ENCODE data around the gene SAMD13. TPM values are rescaled to one million over a fixed set of nuclear protein-coding genes. Genes with fewer than 3 reads are reported as not detected.

The SAMD13 gene
- total and polyA plus RNA-seq, 10 of the 15 experiments (the other 5 are each of a cell fraction or from before 2014, with no cell fraction given) = 0.81 to 1.9 (median 1.2) TPM; not detected in 1

DNA sequence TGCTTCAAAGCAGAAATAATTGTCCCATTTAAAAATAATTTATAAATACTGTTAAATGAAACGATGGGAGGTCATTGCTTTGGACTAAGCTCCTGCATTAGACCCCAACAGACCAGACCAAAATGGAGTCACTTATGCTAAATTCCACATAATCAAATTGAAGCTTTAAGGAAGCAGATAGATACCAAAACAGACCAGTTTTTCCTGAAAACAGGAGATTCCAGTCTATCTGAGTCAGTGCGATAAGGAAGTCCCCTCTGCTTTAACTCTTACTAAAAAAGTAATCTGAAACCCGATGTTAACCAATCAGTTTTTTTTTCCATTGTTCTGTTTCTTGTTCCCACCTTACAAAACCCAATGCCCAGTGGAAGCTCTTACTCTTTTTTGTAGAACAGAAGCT is 80.6 kb downstream of the SAMD13 start (continued):
- no peak for TF ChIP-seq ZBTB11 (CRISPR knock-in tag; IDR thresholded peaks at IDR 0.05)

GRCh38 chr1:84385347-84385746 is 83.8 kb downstream of the SAMD13 start:
- Histone ChIP-seq H4K20me1 (ENCODE audit: control insufficient read depth, insufficient read depth) (no peaks in the 10 kb centered on the region), H3K27me3 (replicated peaks in 1 of 2; ENCODE audit: control insufficient read depth in 2 of 2, insufficient read depth in 2 of 2, low read length in 1 of 2) (no peaks in the 10 kb centered on the region), H3K4me3 (no peak overlapping the region), H3K79me2 (ENCODE audit: control insufficient read depth, insufficient read depth, low read length) (no peaks in the 10 kb centered on the region), H3K4me2 (ENCODE audit: control insufficient read depth, insufficient read depth) (no peak overlapping the region), H3K36me3 (ENCODE audit: control insufficient read depth in 2 of 2, insufficient read depth in 2 of 2, low read length in 1 of 2) (no peaks in the 10 kb centered on the region), H2AFZ (ENCODE audit: control insufficient read depth, low read depth, low read length) (no peak overlapping the region), H3K27ac (ENCODE audit: control insufficient read depth, insufficient read depth) (no peak overlapping the region), H3K9me3 (replicated peaks; ENCODE audit: control insufficient read depth, insufficient read depth, low read length) (no peaks in the 10 kb centered on the region), H3K9ac (ENCODE audit: control insufficient read depth, insufficient read depth, low read length) (no peak overlapping the region), H3K4me1 (ENCODE audit: control insufficient read depth, insufficient read depth, low read length) (peaks cover 10% of the 10 kb centered on the region)
- ChIA-PET SMC1A (ENCODE audit: uncharacterized antibody, unreplicated experiment) (no interaction called here), CTCF (no interaction called here), RAD21 (ENCODE audit: unreplicated experiment) (no interaction called here), POLR2A (no interaction called here)
- no peak for TF ChIP-seq RELA (IDR thresholded peaks at IDR 0.05; ENCODE audit: borderline replicate concordance, partially characterized antibody)
- no peak for TF ChIP-seq IRF5 (IDR thresholded peaks at IDR 0.05; ENCODE audit: borderline replicate concordance)
- TF ChIP-seq ZBTB4 (CRISPR knock-in tag; IDR thresholded peaks at IDR 0.05) = no peak
- intact Hi-C loops (cut with micrococcal nuclease; ENCODE audit: unreplicated experiment) (no loop called here), in situ Hi-C loops (cut with MboI) (no loop called here)
- FAIRE-seq (no peak), DNase-seq (ENCODE audit: low read depth, low spot score) (no peak), ATAC-seq (no peak)
- no TSS peak for BruUV-seq (replicated peaks)
- WGBS (ENCODE audit: insufficient coverage, insufficient replicate concordance, low lambda C conversion rate, missing lambda C conversion rate) = 96% methylated on average over 1 of the region's 1 CpG

Data from GM12878 (cell line).